ENCODE measurements around the gene PCDHGA12.
A peak's percentile ranks its signal among the peaks of the same experiment; 100 is the strongest.

PCDHGA12 gene

GRCh38 chr5:141477815-141478214 lies 47.5 kb downstream of the PCDHGA12 start:
- H3K36me3 ChIP-seq (ENCODE audit: control insufficient read depth in 1 of 2, insufficient read depth in 2 of 2, low read length in 2 of 2), result peaks cover 8 to 18% of the 10 kb centered on the region in 2 experiments

DNA sequence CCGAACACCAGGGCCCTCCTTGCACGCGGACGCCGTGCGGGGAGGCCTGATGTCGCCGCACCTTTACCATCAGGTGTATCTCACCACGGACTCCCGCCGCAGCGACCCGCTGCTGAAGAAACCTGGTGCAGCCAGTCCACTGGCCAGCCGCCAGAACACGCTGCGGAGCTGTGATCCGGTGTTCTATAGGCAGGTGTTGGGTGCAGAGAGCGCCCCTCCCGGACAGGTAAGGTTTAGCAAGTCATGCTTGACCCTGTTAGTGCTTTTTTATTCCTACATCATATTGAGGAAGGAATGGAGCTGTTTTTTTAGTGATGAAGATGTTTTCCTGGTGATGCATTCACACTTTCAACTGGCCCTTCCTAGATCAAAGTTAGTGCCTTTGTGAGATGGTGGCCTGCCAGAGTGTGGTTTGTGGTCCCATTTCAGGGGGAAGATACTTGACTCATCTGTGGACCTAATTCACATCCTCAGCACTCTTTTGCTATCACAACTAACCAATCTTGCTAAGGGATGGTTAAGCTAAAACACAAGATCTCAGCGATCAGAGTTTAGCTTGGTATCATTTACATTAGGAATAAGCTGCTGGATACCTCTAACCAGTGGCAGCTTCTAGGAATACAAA lies 48.1 kb downstream of the PCDHGA12 start:
- Histone ChIP-seq H2BK5ac (ENCODE audit: low read depth, low read length, poor library complexity) (no peak overlapping the region), H3K36me3 (ENCODE audit: control insufficient read depth in 1 of 2, insufficient read depth in 2 of 2, low read length in 2 of 2) (peaks cover 8 to 18% of the 10 kb centered on the region in 2 experiments), H2AK5ac (ENCODE audit: low read length) (no peak overlapping the region), H2BK12ac (ENCODE audit: low read length) (no peak overlapping the region), H3K18ac (ENCODE audit: low read length) (no peak overlapping the region), H4K8ac (ENCODE audit: low read depth, low read length) (no peak overlapping the region), H3K27me3 (ENCODE audit: insufficient read depth, low read length) (no peaks in the 10 kb centered on the region), H3K27ac (ENCODE audit: low read depth, low read length) (no peak overlapping the region), H3K9me3 (ENCODE audit: insufficient read depth, low read depth, low read length) (peaks cover 12% of the 10 kb centered on the region), H3K79me1 (ENCODE audit: low read length) (peaks cover 9% of the 10 kb centered on the region), H3K4ac (ENCODE audit: low read depth, low read length) (no peak overlapping the region), H4K12ac (ENCODE audit: low read depth, low read length) (no peak overlapping the region), H4K91ac (ENCODE audit: low read depth, low read length) (no peak overlapping the region), H3K4me2 (ENCODE audit: low read length) (peak overlapping the region; percentile 40), H3K9ac (ENCODE audit: low read length) (no peak overlapping the region), H3K4me3 (ENCODE audit: low read depth, low read length) (no peak overlapping the region), H2BK120ac (ENCODE audit: insufficient read depth, low read length, poor library complexity) (no peak overlapping the region), H3K14ac (ENCODE audit: low read length) (no peak overlapping the region), H3K23ac (ENCODE audit: low read length) (no peak overlapping the region), H2AFZ (ENCODE audit: insufficient read depth, low read length, poor library complexity) (no peak overlapping the region), H3K79me2 (ENCODE audit: control insufficient read depth, insufficient read depth, low read length, poor library complexity) (no peaks in the 10 kb centered on the region), H3K4me1 (ENCODE audit: control insufficient read depth in 1 of 2, insufficient read depth in 2 of 2, low read length in 2 of 2) (peaks cover 15 to 24% of the 10 kb centered on the region in 2 experiments)
- WGBS (ENCODE audit: extremely low coverage, insufficient coverage, insufficient read length), result no CpG with 5 or more reads among the region's 20 CpGs
- DNase-seq, result peak; percentile 49 to 59

More at GRCh38 chr5:141477815-141478214, 47.5 kb downstream of the PCDHGA12 start:
- no peak overlapping the region for H3K18ac ChIP-seq (ENCODE audit: low read length)
- H3K27me3 ChIP-seq (ENCODE audit: insufficient read depth, low read length), result no peaks in the 10 kb centered on the region
- no peak overlapping the region for H2AK5ac ChIP-seq (ENCODE audit: low read length)
- no peaks in the 10 kb centered on the region for H3K79me2 ChIP-seq (ENCODE audit: control insufficient read depth, insufficient read depth, low read length, poor library complexity)
- no peak overlapping the region for H3K9ac ChIP-seq (ENCODE audit: low read length)
- H3K4me2 ChIP-seq (ENCODE audit: low read length), result peak overlapping the region; percentile 40
- peaks cover 9% of the 10 kb centered on the region for H3K79me1 ChIP-seq (ENCODE audit: low read length)
- H2BK120ac ChIP-seq (ENCODE audit: insufficient read depth, low read length, poor library complexity), result no peak overlapping the region
- no peak overlapping the region for H2AFZ ChIP-seq (ENCODE audit: insufficient read depth, low read length, poor library complexity)
- peaks cover 13 to 22% of the 10 kb centered on the region in 2 experiments for H3K4me1 ChIP-seq (ENCODE audit: control insufficient read depth in 1 of 2, insufficient read depth in 2 of 2, low read length in 2 of 2)
- H4K12ac ChIP-seq (ENCODE audit: low read depth, low read length), result no peak overlapping the region
- H3K27ac ChIP-seq (ENCODE audit: low read depth, low read length), result no peak overlapping the region
- H2BK5ac ChIP-seq (ENCODE audit: low read depth, low read length, poor library complexity), result no peak overlapping the region
- no peak for DNase-seq
- H3K4ac ChIP-seq (ENCODE audit: low read depth, low read length), result no peak overlapping the region
- H4K8ac ChIP-seq (ENCODE audit: low read depth, low read length), result no peak overlapping the region
- no peak overlapping the region for H4K91ac ChIP-seq (ENCODE audit: low read depth, low read length)
- no peak overlapping the region for H3K23ac ChIP-seq (ENCODE audit: low read length)
- no peak overlapping the region for H3K14ac ChIP-seq (ENCODE audit: low read length)
- peaks cover 12% of the 10 kb centered on the region for H3K9me3 ChIP-seq (ENCODE audit: insufficient read depth, low read depth, low read length)
- WGBS (ENCODE audit: extremely low coverage, insufficient coverage, insufficient read length), result no CpG with 5 or more reads among the region's 13 CpGs
- no peak overlapping the region for H3K4me3 ChIP-seq (ENCODE audit: low read depth, low read length)
- H2BK12ac ChIP-seq (ENCODE audit: low read length), result no peak overlapping the region

DNA sequence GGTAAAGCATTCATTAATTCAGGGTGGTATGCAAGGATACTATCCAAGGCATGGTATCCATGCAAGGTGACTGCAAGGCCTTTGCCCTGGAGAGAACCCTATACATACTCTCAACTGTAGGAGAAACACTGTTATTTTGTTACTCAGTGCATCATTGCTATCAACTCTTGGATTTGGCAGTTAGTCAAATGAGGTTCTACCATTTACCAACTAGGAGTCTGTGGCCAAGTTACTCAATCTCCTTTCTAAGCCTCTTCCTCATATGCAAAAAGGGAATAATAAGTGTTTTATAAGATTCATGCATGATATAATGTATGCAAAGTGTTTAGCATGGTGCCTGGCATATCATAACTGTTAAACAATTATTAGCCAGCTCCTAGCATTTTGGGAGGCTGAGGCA lies 49.5 kb downstream of the PCDHGA12 start:
- Histone ChIP-seq H3K14ac (ENCODE audit: low read length) (no peak overlapping the region), H2BK120ac (ENCODE audit: insufficient read depth, low read length, poor library complexity) (no peak overlapping the region), H2BK12ac (ENCODE audit: low read length) (no peak overlapping the region), H2AK5ac (ENCODE audit: low read length) (no peak overlapping the region), H3K9ac (ENCODE audit: low read length) (no peak overlapping the region), H3K27me3 (ENCODE audit: insufficient read depth, low read length) (no peaks in the 10 kb centered on the region), H3K9me3 (ENCODE audit: insufficient read depth, low read depth, low read length) (peaks cover 12% of the 10 kb centered on the region), H3K36me3 (ENCODE audit: control insufficient read depth in 1 of 2, insufficient read depth in 2 of 2, low read length in 2 of 2) (peaks cover 8 to 18% of the 10 kb centered on the region in 2 experiments), H3K79me2 (ENCODE audit: control insufficient read depth, insufficient read depth, low read length, poor library complexity) (no peaks in the 10 kb centered on the region), H3K27ac (ENCODE audit: low read depth, low read length) (no peak overlapping the region), H4K8ac (ENCODE audit: low read depth, low read length) (no peak overlapping the region), H4K12ac (ENCODE audit: low read depth, low read length) (no peak overlapping the region), H2BK5ac (ENCODE audit: low read depth, low read length, poor library complexity) (no peak overlapping the region), H3K18ac (ENCODE audit: low read length) (no peak overlapping the region), H2AFZ (ENCODE audit: insufficient read depth, low read length, poor library complexity) (no peak overlapping the region), H3K4ac (ENCODE audit: low read depth, low read length) (no peak overlapping the region), H3K4me3 (ENCODE audit: low read depth, low read length) (no peak overlapping the region), H3K23ac (ENCODE audit: low read length) (no peak overlapping the region), H3K79me1 (ENCODE audit: low read length) (peaks cover 9% of the 10 kb centered on the region), H3K4me2 (ENCODE audit: low read length) (no peak overlapping the region), H4K91ac (ENCODE audit: low read depth, low read length) (no peak overlapping the region), H3K4me1 (ENCODE audit: control insufficient read depth in 1 of 2, insufficient read depth in 2 of 2, low read length in 2 of 2) (peaks cover 17 to 32% of the 10 kb centered on the region in 2 experiments)
- no peak for DNase-seq
